IPS-20b (cell line): ENCODE measurements around the gene PAPOLB.

ENCODE experiments used
- H3K27ac ChIP-seq: one replicate; pipeline ENCODE4 v1.5.1; 2013; ENCODE audit warnings: low read length
- H3K27me3 ChIP-seq: 2 replicates; pipeline ENCODE4 v1.6.1; 2013; ENCODE audit warnings: mild to moderate bottlenecking, low read length, inconsistent platforms; ENCODE audit not compliant: insufficient read depth
- H3K36me3 ChIP-seq: 2 replicates; pipeline ENCODE4 v1.6.1; 2013; ENCODE audit warnings: low read depth, mild to moderate bottlenecking, inconsistent platforms, low read length, moderate library complexity; ENCODE audit not compliant: insufficient read depth
- H3K4me1 ChIP-seq: 2 replicates; pipeline ENCODE4 v1.6.1; 2013; ENCODE audit warnings: mild to moderate bottlenecking, control low read depth, inconsistent platforms, low read length, moderate library complexity; ENCODE audit not compliant: insufficient read depth
- H3K4me3 ChIP-seq: 2 replicates; pipeline ENCODE4 v1.5.1; 2013; ENCODE audit warnings: mild to moderate bottlenecking, low read length, inconsistent platforms
- H3K9ac ChIP-seq: 2 replicates; pipeline ENCODE4 v1.6.1; 2013; ENCODE audit warnings: low read depth, mild to moderate bottlenecking, inconsistent platforms, low read length, moderate library complexity
- H3K9me3 ChIP-seq: 2 replicates; pipeline ENCODE4 v1.6.1; 2013; ENCODE audit warnings: mild to moderate bottlenecking, low read depth, low read length, inconsistent platforms; ENCODE audit not compliant: insufficient read depth

The PAPOLB gene

DNA sequence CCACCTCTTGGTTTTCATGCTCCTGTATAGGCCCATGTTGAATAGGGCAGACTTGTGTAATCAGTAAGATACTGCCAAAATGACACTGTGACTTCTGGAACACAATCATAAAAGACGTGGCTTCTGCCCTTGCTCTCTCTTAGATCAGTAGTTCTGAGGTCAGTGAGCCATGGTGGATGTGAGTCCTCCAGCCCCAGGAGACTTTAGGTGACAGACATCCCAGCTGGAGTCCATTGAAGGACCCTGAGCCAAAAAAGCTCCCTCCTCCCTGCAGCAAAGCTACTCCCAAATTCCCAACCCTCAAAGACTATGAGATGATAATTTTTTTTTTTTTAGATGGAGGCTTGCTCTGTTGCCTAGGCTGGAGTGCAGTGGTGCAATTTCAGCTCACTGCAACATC, 24.8 kb upstream of the PAPOLB start:
- no peak overlapping the region for H3K4me3 ChIP-seq
- no peaks in the 10 kb centered on the region for H3K4me1 ChIP-seq
- no peaks in the 10 kb centered on the region for H3K9me3 ChIP-seq
- peaks cover 12% of the 10 kb centered on the region; the same call in 1 of the 2 replicates for H3K27me3 ChIP-seq
- H3K27ac ChIP-seq = no peak overlapping the region
- no peak overlapping the region for H3K9ac ChIP-seq
- no peaks in the 10 kb centered on the region for H3K36me3 ChIP-seq

DNA sequence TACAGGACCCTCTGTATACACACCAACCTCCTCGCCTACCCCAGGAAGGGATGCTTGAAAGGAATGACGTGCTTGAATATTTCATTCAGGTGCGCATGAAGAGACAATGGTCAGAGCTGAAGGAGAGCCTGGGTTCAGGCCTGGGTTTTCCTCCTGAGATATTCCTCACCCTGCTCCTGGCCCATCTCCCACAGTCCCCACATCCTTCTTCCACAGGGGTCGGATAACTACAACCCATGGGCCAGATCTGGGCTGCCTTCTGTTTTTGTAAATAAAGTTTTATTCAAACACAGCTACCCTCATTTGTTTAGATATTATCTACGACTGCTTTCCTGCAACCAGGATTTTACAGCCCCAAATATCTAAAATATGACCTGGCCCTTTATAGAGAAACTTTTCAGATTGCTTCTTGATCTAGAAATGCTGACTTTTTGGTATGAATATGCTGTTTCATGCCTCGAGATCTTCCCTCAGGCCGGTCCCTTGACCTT, 23.5 kb upstream of the PAPOLB start:
- Histone ChIP-seq H3K36me3 (no peaks in the 10 kb centered on the region), H3K27me3 (peaks cover 14% of the 10 kb centered on the region; the same call in 1 of the 2 replicates), H3K27ac (no peak overlapping the region)

DNA sequence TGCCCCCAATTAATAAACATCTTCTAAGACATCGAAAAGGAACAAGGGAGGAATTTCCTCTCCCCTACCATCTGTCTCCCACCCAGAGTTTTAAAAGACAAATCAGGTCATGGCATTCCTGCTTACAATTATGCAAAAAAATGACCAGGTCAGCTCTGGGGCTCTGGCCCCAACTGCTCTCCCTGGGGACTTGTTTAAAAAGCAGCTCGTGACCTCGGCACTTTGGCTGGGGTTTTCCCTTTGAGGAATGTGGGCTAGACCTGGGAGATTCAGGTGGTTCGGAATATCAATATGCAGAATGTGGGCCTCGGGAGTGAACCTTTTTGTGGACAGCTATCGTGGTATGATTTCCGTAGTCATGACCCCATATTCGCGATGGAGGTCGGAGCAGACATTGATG, 22.3 kb upstream of the PAPOLB start:
- no peaks in the 10 kb centered on the region for H3K36me3 ChIP-seq
- H3K4me3 ChIP-seq = no peak overlapping the region
- peaks cover 14% of the 10 kb centered on the region; the same call in 1 of the 2 replicates for H3K27me3 ChIP-seq
- H3K27ac ChIP-seq = no peak overlapping the region
- H3K4me1 ChIP-seq = no peaks in the 10 kb centered on the region
- no peaks in the 10 kb centered on the region for H3K9me3 ChIP-seq
- H3K9ac ChIP-seq = no peak overlapping the region

More for the DNA sequence above, 23.5 kb upstream of the PAPOLB start:
- H3K9me3 ChIP-seq = no peaks in the 10 kb centered on the region
- no peak overlapping the region for H3K9ac ChIP-seq
- H3K4me1 ChIP-seq = no peaks in the 10 kb centered on the region
- no peak overlapping the region for H3K4me3 ChIP-seq

DNA sequence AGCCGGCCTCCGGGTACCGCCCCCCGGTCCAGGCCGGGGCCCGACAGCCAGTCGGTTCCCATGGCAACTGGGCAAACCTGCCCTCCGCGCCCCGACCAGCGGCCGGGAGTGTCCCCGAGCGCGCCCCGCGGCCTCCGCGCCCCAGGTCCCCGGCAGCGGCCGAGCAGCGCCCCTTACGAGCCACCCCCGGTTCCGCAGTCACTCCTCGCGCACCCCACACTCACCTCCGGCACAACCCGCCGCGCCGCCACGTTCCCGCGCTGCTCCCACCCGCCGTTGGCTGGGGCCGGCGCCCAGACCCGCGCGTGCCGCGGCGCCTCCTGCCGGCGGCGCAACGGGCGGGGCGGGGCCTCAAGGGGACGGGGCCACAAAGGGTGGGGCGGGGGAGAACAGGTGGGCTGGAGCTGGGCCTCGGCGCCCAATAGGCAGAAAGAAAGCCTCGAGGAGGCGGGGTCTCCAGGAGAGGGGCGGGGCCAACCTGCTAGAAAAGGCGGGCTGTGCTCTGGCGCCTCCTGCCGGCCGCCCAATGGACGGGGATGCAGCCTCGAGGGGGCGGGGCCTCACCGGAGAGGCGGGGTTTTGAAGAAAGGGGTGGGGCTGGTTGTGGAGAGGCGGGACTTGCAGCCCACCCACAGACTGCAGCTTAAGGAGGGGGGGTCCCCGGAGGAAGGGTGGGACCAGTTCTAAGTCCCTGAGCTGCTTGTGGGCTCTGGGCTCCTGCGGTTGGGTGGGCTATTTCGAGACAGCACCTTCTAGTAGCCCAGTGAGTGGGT, 21.7 kb upstream of the PAPOLB start, which contains the start of gene RADIL:
Gene RADIL (minus strand): TSS at position 345 of the 773 bp plus-strand sequence. CDS start 5,577 bp downstream, outside the sequence.
- no peaks in the 10 kb centered on the region for H3K4me1 ChIP-seq
- no peaks in the 10 kb centered on the region for H3K9me3 ChIP-seq
- no peak within 1 kb of the TSS for H3K27ac ChIP-seq
- no peaks in the 10 kb centered on the region for H3K36me3 ChIP-seq
- H3K9ac ChIP-seq = peak within 1 kb of the TSS; percentile 76; the same call in 1 of the 2 replicates
- peak within 1 kb of the TSS; percentile 81 for H3K4me3 ChIP-seq
- H3K27me3 ChIP-seq = peaks cover 14% of the 10 kb centered on the region; the same call in 1 of the 2 replicates

DNA sequence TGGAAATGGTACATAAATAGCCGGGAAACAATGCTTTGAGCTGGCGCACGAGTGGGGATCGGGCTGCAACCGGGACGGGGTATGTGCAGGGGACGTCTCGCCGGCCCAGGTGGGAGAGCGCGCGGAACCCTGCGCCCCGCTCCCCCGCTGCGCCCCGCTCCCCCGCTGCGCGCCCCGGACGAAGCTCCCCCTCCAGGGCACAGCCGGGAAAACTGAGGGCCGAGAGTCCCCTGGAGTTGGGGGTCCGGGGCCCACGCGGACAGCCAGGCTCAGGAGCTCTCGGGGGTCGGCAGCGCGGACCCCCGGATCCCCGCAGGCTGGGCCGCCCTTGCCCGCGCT, 21.2 kb upstream of the PAPOLB start:
- no peak overlapping the region for H3K27ac ChIP-seq
- H3K9me3 ChIP-seq = no peaks in the 10 kb centered on the region
- H3K27me3 ChIP-seq = peaks cover 14% of the 10 kb centered on the region; the same call in 1 of the 2 replicates
- H3K9ac ChIP-seq = peak overlapping the region; percentile 76; the same call in 1 of the 2 replicates
- H3K36me3 ChIP-seq = no peaks in the 10 kb centered on the region
- peak overlapping the region; percentile 81 for H3K4me3 ChIP-seq
- no peaks in the 10 kb centered on the region for H3K4me1 ChIP-seq

DNA sequence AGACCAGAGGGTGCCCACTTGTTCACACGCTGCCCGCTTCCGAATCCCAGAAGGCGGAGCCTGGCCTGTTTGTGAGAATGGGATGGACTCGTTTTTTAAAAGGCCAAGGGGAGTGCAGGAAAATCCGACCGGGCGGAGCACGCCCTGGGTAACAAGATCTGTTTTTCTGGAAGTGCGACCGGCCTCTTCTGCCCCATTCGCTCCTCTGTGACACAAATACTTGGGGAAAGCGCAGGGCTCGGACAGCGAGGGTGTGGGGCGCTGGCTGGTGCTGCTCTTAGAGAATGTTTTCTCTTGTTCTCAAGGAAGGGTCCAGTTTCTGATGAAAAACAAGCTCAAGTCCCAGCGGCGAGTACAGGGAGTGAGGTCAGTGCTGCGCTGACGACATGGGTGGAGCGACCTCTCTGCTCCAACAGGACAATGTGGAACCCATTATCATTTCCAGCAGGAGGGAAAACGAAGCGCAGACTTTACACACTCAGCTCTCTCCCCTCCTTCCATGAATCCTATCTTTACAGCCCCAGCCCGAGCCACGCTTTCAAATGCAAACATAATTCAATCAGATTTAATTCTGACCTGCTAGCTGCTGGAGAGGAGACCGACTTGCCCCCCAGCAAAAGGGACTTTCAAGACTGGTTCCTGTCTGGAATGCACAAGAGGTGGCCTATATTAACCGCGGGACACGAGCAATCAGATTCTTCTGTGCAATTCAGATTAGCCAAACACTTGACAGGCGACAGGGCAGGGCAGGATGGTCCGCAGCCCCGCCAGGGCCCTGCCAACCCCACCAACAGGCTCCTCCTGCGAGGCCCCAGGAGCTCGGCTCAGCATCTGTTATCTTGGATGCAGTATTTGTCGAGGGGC, 20.6 kb upstream of the PAPOLB start:
- no peaks in the 10 kb centered on the region for H3K36me3 ChIP-seq
- H3K9me3 ChIP-seq = no peaks in the 10 kb centered on the region
- peaks cover 14% of the 10 kb centered on the region; the same call in 1 of the 2 replicates for H3K27me3 ChIP-seq
- peak overlapping the region; percentile 76; the same call in 1 of the 2 replicates for H3K9ac ChIP-seq
- no peaks in the 10 kb centered on the region for H3K4me1 ChIP-seq
- no peak overlapping the region for H3K27ac ChIP-seq
- peak overlapping the region; percentile 81 for H3K4me3 ChIP-seq

DNA sequence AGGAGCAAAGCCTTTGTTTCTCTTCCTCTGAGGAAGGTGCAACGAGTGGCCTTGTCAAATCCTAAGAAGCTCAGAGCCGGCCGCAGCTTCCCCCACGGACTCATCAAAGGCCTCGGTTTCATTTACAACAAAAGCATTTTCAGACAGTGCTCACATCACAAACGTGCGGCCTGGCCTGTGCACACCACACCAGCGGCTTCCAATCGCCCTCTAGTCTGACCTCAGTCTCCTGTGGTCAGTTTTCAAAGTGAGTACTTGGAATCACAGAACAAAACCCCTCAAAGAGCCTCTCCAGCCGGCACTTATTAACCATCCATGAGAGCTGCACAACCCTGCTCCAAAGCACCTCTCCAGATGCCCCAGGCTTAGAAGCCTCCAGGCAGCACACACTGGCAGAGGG, 18.4 kb upstream of the PAPOLB start:
- no peaks in the 10 kb centered on the region for H3K9me3 ChIP-seq
- no peaks in the 10 kb centered on the region for H3K4me1 ChIP-seq
- H3K27me3 ChIP-seq = peaks cover 14% of the 10 kb centered on the region; the same call in 1 of the 2 replicates
- 0 out of 2 replicates have a peak, but pooled peaks cover 6% of the 10 kb centered on the region for H3K36me3 ChIP-seq
- no peak overlapping the region for H3K27ac ChIP-seq
- no peak overlapping the region for H3K9ac ChIP-seq
- H3K4me3 ChIP-seq = no peak overlapping the region

DNA sequence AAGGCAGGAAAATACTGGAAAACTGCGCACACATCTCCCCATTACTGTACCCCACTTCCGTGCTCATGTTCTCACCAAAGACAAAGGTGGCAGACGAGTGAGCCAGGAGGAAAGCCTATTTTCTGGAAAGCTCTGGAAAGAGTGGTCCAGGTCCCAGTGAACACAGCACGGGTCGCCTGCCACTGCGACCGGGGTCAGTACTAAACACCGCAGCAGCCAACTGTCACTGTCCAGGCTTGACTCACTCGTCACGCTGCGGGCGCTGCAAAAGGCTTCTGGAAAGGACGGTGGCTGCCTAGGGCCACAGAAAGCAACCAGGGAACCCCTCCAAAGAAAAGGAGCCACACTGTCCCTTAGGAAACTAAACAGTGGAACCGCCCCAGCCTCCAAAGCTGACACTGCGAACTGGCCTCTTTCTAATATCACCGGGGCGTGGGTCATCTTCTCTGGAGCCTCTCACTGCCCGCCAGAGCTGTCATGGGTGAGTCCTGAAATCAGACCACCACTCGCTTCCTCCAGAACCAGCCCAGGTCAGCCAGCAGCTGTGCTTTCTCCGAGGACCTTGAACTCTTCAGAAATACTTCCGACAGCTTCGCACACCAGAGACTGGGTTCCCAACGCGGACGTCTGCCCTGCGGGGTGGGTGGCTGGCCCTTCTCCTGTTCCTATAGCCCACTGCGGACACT, 17.7 kb upstream of the PAPOLB start:
- no peaks in the 10 kb centered on the region for H3K9me3 ChIP-seq
- peaks cover 14% of the 10 kb centered on the region; the same call in 1 of the 2 replicates for H3K27me3 ChIP-seq
- H3K36me3 ChIP-seq = 0 out of 2 replicates have a peak, but pooled peaks cover 6% of the 10 kb centered on the region
- H3K9ac ChIP-seq = no peak overlapping the region
- no peak overlapping the region for H3K4me3 ChIP-seq
- H3K27ac ChIP-seq = no peak overlapping the region
- H3K4me1 ChIP-seq = no peaks in the 10 kb centered on the region

DNA sequence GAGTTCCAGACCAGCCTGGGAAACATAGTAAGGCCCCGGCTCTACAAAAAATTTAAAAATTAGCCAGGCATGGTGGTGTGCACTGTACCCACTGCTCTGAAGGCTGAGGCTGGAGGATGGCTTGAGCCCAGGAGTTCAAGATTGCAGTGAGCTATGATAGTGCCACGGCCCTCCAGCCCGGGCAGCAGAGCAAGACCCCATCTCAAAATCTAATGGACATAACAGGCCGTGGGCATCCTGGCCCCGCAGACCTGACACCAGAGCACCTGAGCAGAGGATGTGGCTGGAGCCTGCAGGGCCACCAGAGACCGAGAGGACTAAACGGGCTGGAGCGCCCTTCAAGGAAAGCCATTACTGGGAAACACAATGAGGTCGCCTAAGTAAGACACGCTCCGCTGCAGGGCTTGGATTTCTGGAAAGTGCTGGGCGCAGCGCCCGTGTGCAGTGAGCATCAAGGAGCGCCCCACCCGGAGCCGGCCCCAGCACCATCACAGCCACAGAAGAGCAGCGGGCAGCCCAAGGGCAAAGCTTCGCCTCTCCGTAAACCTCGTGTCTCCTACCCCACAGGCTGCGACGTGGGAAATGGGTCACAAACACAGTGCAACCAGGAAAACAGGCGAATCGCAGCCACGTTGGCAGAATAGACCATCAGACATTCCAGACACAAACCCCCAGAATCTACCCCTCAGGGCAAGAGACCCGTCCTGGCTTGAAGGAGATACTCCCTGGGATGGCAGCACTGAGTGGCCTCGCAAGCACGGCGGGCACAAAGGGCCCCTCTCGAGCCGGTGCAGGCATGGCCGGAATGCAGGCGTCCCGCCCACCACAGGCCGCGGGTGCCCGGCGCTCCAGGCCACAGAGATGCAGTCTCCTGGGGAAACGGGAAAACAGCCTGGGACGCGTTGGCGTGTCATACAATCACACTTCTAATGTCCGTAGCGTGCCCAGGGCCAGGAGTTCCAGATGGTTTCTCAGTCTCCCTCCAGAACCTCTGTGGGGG, 16.8 kb upstream of the PAPOLB start:
- Histone ChIP-seq H3K36me3 (0 out of 2 replicates have a peak, but pooled peaks cover 6% of the 10 kb centered on the region), H3K9me3 (no peaks in the 10 kb centered on the region)

DNA sequence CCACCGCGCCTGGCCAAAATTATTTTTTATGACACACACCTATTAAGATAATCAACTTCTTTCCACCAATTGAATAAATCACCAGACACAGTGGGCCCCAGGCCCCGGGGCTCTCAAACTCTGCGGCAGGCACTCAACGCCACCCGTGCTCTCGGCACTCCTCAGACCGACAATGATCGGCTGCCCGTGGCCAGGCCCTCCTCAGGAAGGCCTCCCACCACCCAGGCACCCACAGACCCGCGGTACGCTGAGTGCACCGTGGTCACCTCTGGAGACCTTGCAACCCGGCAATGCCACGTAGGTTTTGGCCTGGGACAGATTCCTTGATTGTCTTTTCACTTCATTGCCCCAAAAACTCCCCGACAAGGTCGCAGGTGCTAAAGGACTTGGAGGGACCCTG, 14.8 kb upstream of the PAPOLB start:
- Histone ChIP-seq H3K4me3 (no peak overlapping the region), H3K9me3 (no peaks in the 10 kb centered on the region), H3K9ac (no peak overlapping the region), H3K27me3 (peaks cover under 1% of the 10 kb centered on the region; the same call in 1 of the 2 replicates), H3K36me3 (0 out of 2 replicates have a peak, but pooled peaks cover 6% of the 10 kb centered on the region), H3K4me1 (no peaks in the 10 kb centered on the region; the same call in 1 of the 2 replicates), H3K27ac (no peak overlapping the region)

More for the DNA sequence above, 16.8 kb upstream of the PAPOLB start:
- Histone ChIP-seq H3K27me3 (peaks cover 14% of the 10 kb centered on the region; the same call in 1 of the 2 replicates), H3K9ac (no peak overlapping the region), H3K4me3 (no peak overlapping the region), H3K27ac (no peak overlapping the region), H3K4me1 (no peaks in the 10 kb centered on the region)
